H1 (cell line): ENCODE data around the gene IP6K1. TPM values are rescaled to one million over a fixed set of nuclear protein-coding genes. Genes with fewer than 3 reads are reported as not detected.

Experiments used
- CTCF ChIA-PET: fragments of 300-600 bp; sonication (Branson Sonifier 250); formaldehyde crosslinking; loops from one replicate; lab custom pipeline; 2021; ENCODE audit not compliant: partially characterized antibody; lab: Charles Lee
- POLR2A ChIA-PET: fragments of 300-600 bp; sonication (Branson Sonifier 250); formaldehyde crosslinking; loops from one replicate; lab custom pipeline; 2021; ENCODE audit warnings: inconsistent platforms; ENCODE audit not compliant: partially characterized antibody; lab: Charles Lee
- DNase-seq, 2 experiments: peaks; one replicate each; pipeline versions ENCODE4 v3.0.0 to v3.0.0-alpha.2; 2010 to 2022; ENCODE audit warnings: low spot score in 2 of 2, low read depth in 1 of 2, mixed read lengths in 1 of 2
- FAIRE-seq: peaks from 2 replicates; lab custom pipeline; 2011; peaks lifted over from hg19 to GRCh38; lab: Jason Lieb, UNC
- H2AFZ ChIP-seq: 2 replicates; pipeline ENCODE4 v1.8.1; 2012; ENCODE audit warnings: low read length, inconsistent platforms
- H2AK5ac ChIP-seq: 2 replicates; pipeline ENCODE4 v1.6.1; 2013; ENCODE audit warnings: low read depth, low read length
- H2BK120ac ChIP-seq: replicated peaks from 2 replicates; pipeline ENCODE3; 2013; ENCODE audit warnings: low read depth, low read length, inconsistent platforms
- H2BK12ac ChIP-seq: 2 replicates; pipeline ENCODE4 v1.6.1; 2013; ENCODE audit warnings: low read depth, low read length
- H2BK15ac ChIP-seq: 2 replicates; pipeline ENCODE4 v1.6.1; 2013; ENCODE audit warnings: low read length
- H2BK20ac ChIP-seq: 2 replicates; pipeline ENCODE4 v1.6.1; 2013; ENCODE audit warnings: low read length
- H2BK5ac ChIP-seq: 2 replicates; pipeline ENCODE4 v1.6.1; 2013; ENCODE audit warnings: low read depth, low read length
- H3K14ac ChIP-seq: 2 replicates; pipeline ENCODE4 v1.6.1; 2013; ENCODE audit warnings: inconsistent platforms; ENCODE audit not compliant: insufficient read length
- H3K18ac ChIP-seq: 2 replicates; pipeline ENCODE4 v1.6.1; 2013; ENCODE audit warnings: low read length; ENCODE audit errors: extremely low read depth
- H3K23ac ChIP-seq: 2 replicates; pipeline ENCODE4 v1.6.1; 2013; ENCODE audit warnings: inconsistent platforms; ENCODE audit not compliant: insufficient read length
- H3K23me2 ChIP-seq: 2 replicates; pipeline ENCODE4 v1.6.1; 2013; ENCODE audit warnings: low read depth, low read length
- H3K27ac ChIP-seq: 2 replicates; pipeline ENCODE4 v1.6.1; 2011; ENCODE audit warnings: low read depth, low read length, inconsistent platforms
- H3K27me3 ChIP-seq, 4 experiments: replicated peaks in 1 of 4; 1 replicate in 1 of 4; 2 replicates in 3 of 4; pipeline versions ENCODE4 v1.6.1 to v1.8.1; 2011 to 2013; ENCODE audit warnings: low read length in 3 of 4, mild to moderate bottlenecking in 3 of 4, inconsistent platforms in 2 of 4, mixed read lengths in 2 of 4, moderate library complexity in 1 of 4; ENCODE audit not compliant: control insufficient read depth in 3 of 4, insufficient read depth in 3 of 4; ENCODE audit errors: extremely low read depth in 1 of 4
- H3K36me3 ChIP-seq, 4 experiments: 2 replicates each; pipeline versions ENCODE4 v1.6.1 to v1.8.1; 2011 to 2013; ENCODE audit warnings: mild to moderate bottlenecking in 4 of 4, low read length in 3 of 4, moderate library complexity in 2 of 4, control low read depth in 1 of 4, inconsistent platforms in 1 of 4; ENCODE audit not compliant: insufficient read depth in 4 of 4, control insufficient read depth in 2 of 4
- H3K4ac ChIP-seq: replicated peaks from 2 replicates; pipeline ENCODE3; 2013; ENCODE audit warnings: low read length, low read depth, mixed read lengths, inconsistent platforms; ENCODE audit not compliant: insufficient read length
- H3K4me1 ChIP-seq, 4 experiments: replicated peaks in 1 of 4; 1 replicate in 1 of 4; 2 replicates in 3 of 4; pipeline versions ENCODE4 v1.6.1 to v1.8.1; 2011 to 2013; ENCODE audit warnings: low read length in 3 of 4, inconsistent platforms in 2 of 4, mixed read lengths in 1 of 4; ENCODE audit not compliant: insufficient read depth in 4 of 4, control insufficient read depth in 3 of 4
- H3K4me2 ChIP-seq, 2 experiments: 2 replicates each; pipeline versions ENCODE4 v1.6.1 to v1.8.1; 2011 to 2013; ENCODE audit warnings: low read depth in 2 of 2, low read length in 2 of 2, control low read depth in 1 of 2, inconsistent platforms in 1 of 2, mild to moderate bottlenecking in 1 of 2; ENCODE audit not compliant: insufficient read depth in 1 of 2
- H3K4me3 ChIP-seq, 4 experiments: fragments of 200-600, 300-600 bp in 1 of 4; sonication (generic), shearing (Covaris generic), sonication (Bioruptor Twin) in 1 of 4; 2 replicates each; pipeline versions ENCODE4 v1.5.1 to v1.8.1; 2011 to 2016; ENCODE audit warnings: low read length in 4 of 4, low read depth in 3 of 4, control low read depth in 2 of 4, inconsistent platforms in 2 of 4, mild to moderate bottlenecking in 2 of 4, mixed read lengths in 1 of 4, moderate library complexity in 1 of 4; ENCODE audit not compliant: insufficient read depth in 2 of 4; ENCODE audit errors: extremely low read depth in 1 of 4
- H3K56ac ChIP-seq: replicated peaks from 2 replicates; pipeline ENCODE3; 2013; ENCODE audit warnings: low read depth, mild to moderate bottlenecking, mixed read lengths, low read length, inconsistent platforms; ENCODE audit not compliant: insufficient read length
- H3K79me1 ChIP-seq: 2 replicates; pipeline ENCODE4 v1.6.1; 2013; ENCODE audit warnings: low read depth, low read length, control low read depth
- H3K79me2 ChIP-seq, 2 experiments: 2 replicates each; pipeline versions ENCODE4 v1.6.1 to v1.8.1; 2012 to 2013; ENCODE audit warnings: low read length in 2 of 2, mild to moderate bottlenecking in 2 of 2, inconsistent platforms in 1 of 2; ENCODE audit not compliant: insufficient read depth in 2 of 2, control insufficient read depth in 1 of 2
- H3K9ac ChIP-seq, 4 experiments: replicated peaks in 1 of 4; 1 replicate in 1 of 4; 2 replicates in 3 of 4; pipeline versions ENCODE4 v1.6.1 to v1.8.1; 2011 to 2013; ENCODE audit warnings: low read depth in 3 of 4, low read length in 3 of 4, control low read depth in 2 of 4, mild to moderate bottlenecking in 2 of 4, moderate library complexity in 2 of 4, inconsistent platforms in 1 of 4; ENCODE audit errors: extremely low read depth in 1 of 4
- H3K9me3 ChIP-seq, 2 experiments: 2 replicates each; pipeline versions ENCODE4 v1.6.1 to v1.8.1; 2012 to 2013; ENCODE audit warnings: mild to moderate bottlenecking in 2 of 2, moderate library complexity in 2 of 2, control low read depth in 1 of 2, inconsistent platforms in 1 of 2, low read depth in 1 of 2, low read length in 1 of 2, mixed read lengths in 1 of 2; ENCODE audit not compliant: insufficient read depth in 2 of 2
- H4K20me1 ChIP-seq, 2 experiments: replicated peaks in 1 of 2; 2 replicates each; pipeline versions ENCODE3 to v1.8.1; 2011 to 2013; ENCODE audit warnings: inconsistent platforms in 2 of 2, low read length in 2 of 2, mild to moderate bottlenecking in 1 of 2; ENCODE audit not compliant: insufficient read depth in 2 of 2, control insufficient read depth in 1 of 2
- H4K5ac ChIP-seq: 2 replicates; pipeline ENCODE4 v1.6.1; 2013; ENCODE audit warnings: low read length, low read depth, mixed read lengths, inconsistent platforms; ENCODE audit not compliant: insufficient read length
- H4K8ac ChIP-seq: 2 replicates; pipeline ENCODE4 v1.8.0; 2013; ENCODE audit warnings: mild to moderate bottlenecking, moderate library complexity, low read length, inconsistent platforms; ENCODE audit not compliant: insufficient read depth; ENCODE audit errors: extremely low read depth
- H4K91ac ChIP-seq: replicated peaks from 2 replicates; pipeline ENCODE3; 2013; ENCODE audit warnings: low read length, mixed read lengths, inconsistent platforms; ENCODE audit not compliant: insufficient read length
- BACH1 ChIP-seq: IDR thresholded peaks from 2 replicates; pipeline ENCODE4 v1.6.1; 2012; ENCODE audit warnings: low read length, improper control_type of control experiment
- CHD2 ChIP-seq: IDR thresholded peaks from 2 replicates; pipeline ENCODE4 v1.6.1; 2012; ENCODE audit warnings: low read length, improper control_type of control experiment
- CREB1 ChIP-seq: IDR thresholded peaks from 2 replicates; pipeline ENCODE4 v1.6.1; 2012; ENCODE audit warnings: inconsistent platforms
- HDAC2 ChIP-seq, 2 experiments: fragments of 300-600 bp in 1 of 2; sonication (generic) in 1 of 2; IDR thresholded peaks; 2 replicates each; pipeline ENCODE4 v1.6.1; 2011 to 2012; ENCODE audit warnings: low read depth in 2 of 2, low read length in 2 of 2, mild to moderate bottlenecking in 2 of 2, moderate library complexity in 2 of 2, borderline replicate concordance in 1 of 2, inconsistent platforms in 1 of 2
- KDM4A ChIP-seq: IDR thresholded peaks from one replicate; pipeline ENCODE4 v1.7.1; 2012; ENCODE audit warnings: low read depth, mild to moderate bottlenecking, moderate library complexity, low read length, inconsistent platforms; ENCODE audit not compliant: severe bottlenecking
- MAX ChIP-seq: IDR thresholded peaks from 2 replicates; pipeline ENCODE4 v1.6.1; 2012; ENCODE audit warnings: inconsistent platforms
- SAP30 ChIP-seq: fragments of 300-600 bp; sonication (generic); IDR thresholded peaks from 2 replicates; pipeline ENCODE4 v1.7.1; 2012; ENCODE audit warnings: low read length, moderate library complexity, mild to moderate bottlenecking, inconsistent platforms; ENCODE audit not compliant: insufficient read depth, insufficient replicate concordance
- SIN3A ChIP-seq, 2 experiments: IDR thresholded peaks in 1 of 2; conservative IDR thresholded peaks in 1 of 2; 2 replicates each; pipeline ENCODE4 v1.6.1; 2011 to 2012; ENCODE audit warnings: low read length in 2 of 2, improper control_type of control experiment in 1 of 2, low read depth in 1 of 2, mild to moderate bottlenecking in 1 of 2
- TAF1 ChIP-seq: IDR thresholded peaks from 2 replicates; pipeline ENCODE4 v1.6.1; 2011; ENCODE audit warnings: mild to moderate bottlenecking, low read depth, low read length
- TAF7 ChIP-seq: optimal IDR thresholded peaks from 2 replicates; pipeline ENCODE3; 2011; ENCODE audit warnings: low read depth, mild to moderate bottlenecking, inconsistent platforms, low read length, moderate library complexity, borderline replicate concordance
- YY1 ChIP-seq: IDR thresholded peaks from 2 replicates; pipeline ENCODE4 v1.6.1; 2011; ENCODE audit warnings: low read depth, mild to moderate bottlenecking, low read length
- WGBS, 2 experiments: shearing (Covaris generic) in 1 of 2; methylation state at CpG; one replicate each; pipeline versions ENCODE4 v1.1.6 to v1.1.7; 2013 to 2015; ENCODE audit warnings: low lambda C conversion rate in 2 of 2, mixed read lengths in 2 of 2, inconsistent platforms in 1 of 2, low coverage in 1 of 2, missing lambda C conversion rate in 1 of 2; ENCODE audit not compliant: insufficient replicate concordance in 2 of 2, insufficient coverage in 1 of 2, insufficient read length in 1 of 2; ENCODE audit errors: extremely low coverage in 1 of 2, missing lambda C conversion rate in 1 of 2; 5-methylcytosine and 5-hydroxymethylcytosine counted together
- polyA plus RNA-seq, 7 experiments: library from polyadenylated mRNA; depleted of rRNA in 3 of 7; stranded (reverse) in 5 of 7; unstranded in 2 of 7; fragments of >200 nt in 5 of 7; fragments of 200-250 nt in 2 of 7; gene quantifications; 1 replicate in 5 of 7; 2 replicates in 1 of 7; 4 replicates in 1 of 7; pipeline versions ENCODE4 v1.2.1 to v1.2.3, GENCODE V29; 2011 to 2013; ENCODE audit warnings: missing spikeins in 2 of 7, mixed read lengths in 2 of 7
- total RNA-seq: library from RNA; stranded (reverse); fragmentation: NEBNext Ultra II Directional; extraction: Animal tissue kit (Norgen Biotek cat#: 25700); gene quantifications from 2 replicates; pipeline ENCODE4 v1.2.1, GENCODE V29; 2021

IP6K1 gene
- total and polyA plus RNA-seq, 2 of the 8 experiments (the other 6 are each of a cell fraction or from before 2014, with no cell fraction given), result 31.5 to 35.2 TPM

GRCh38 chr3:49674497-49674983 is 111.8 kb downstream of the IP6K1 start:
- H3K79me2 ChIP-seq, result peaks cover 0 to 17% of the 10 kb centered on the region in 2 experiments; a peak in 1 of 4 replicates
- H3K79me1 ChIP-seq, result peaks cover 8% of the 10 kb centered on the region; the same call in 1 of the 2 replicates
- peak overlapping the region; percentile 22 for H4K5ac ChIP-seq
- no peaks in the 10 kb centered on the region for H3K9me3 ChIP-seq
- peak overlapping the region; percentile 42 for H3K18ac ChIP-seq
- H4K8ac ChIP-seq, result peak overlapping the region; percentile 84
- H2BK20ac ChIP-seq, result no peak overlapping the region
- peaks cover 0 to 15% of the 10 kb centered on the region in 2 experiments for H4K20me1 ChIP-seq
- 3% methylated on average over 20 of the region's 34 CpGs; no CpG with 5 or more reads in 1 of the 2 experiments for WGBS, 2 experiments
- DNase-seq (no peak), FAIRE-seq (no peak)
- no peak overlapping the region for H2AK5ac ChIP-seq
- H3K14ac ChIP-seq, result no peak overlapping the region
- H2BK15ac ChIP-seq, result no peak overlapping the region; the same call in 1 of the 2 replicates
- ChIA-PET CTCF (interaction anchor here (1.5 to 3.2 kb wide), 2 partner anchors 110 to 135 kb away, joined by 4 to 17 read pairs; no protein-coding TSS in a partner anchor), POLR2A (interaction anchor here (0.6 to 1.5 kb wide), 5 partner anchors 27 to 665 kb away, joined by 3 to 4 read pairs (median 3); partner anchors contain the start of gene RHOA)
- H3K56ac ChIP-seq, result peak overlapping the region; percentile 48
- TF ChIP-seq SAP30, result peak; percentile 34
- no peak for TF ChIP-seq TAF7
- TF ChIP-seq MAX, result peak; percentile 29; the same call in 1 of the 2 replicates
- TF ChIP-seq CREB1, result 0 out of 2 replicates have a peak, but pooled peaks have one; percentile 0
- no peak for TF ChIP-seq CHD2
- TF ChIP-seq KDM4A, result peak; percentile 13
- no peak for TF ChIP-seq TAF1
- no peak; the same call in 1 of the 2 replicates for TF ChIP-seq BACH1
- TF ChIP-seq YY1, result peak; percentile 53; the same call in 1 of the 2 replicates
- TF ChIP-seq SIN3A (conservative IDR thresholded peaks at IDR 0.05 in 1 of 2, IDR thresholded peaks at IDR 0.05 in 1 of 2; ENCODE audit: low read depth in 1 of 2, low read length in 2 of 2), result 0 out of 4 replicates have a peak, but pooled peaks of 1 of the 2 experiments have one; percentile 43
- 0 out of 4 replicates have a peak, but pooled peaks of 1 of the 2 experiments have one; percentile 62 for TF ChIP-seq HDAC2 (IDR thresholded peaks at IDR 0.05; ENCODE audit: borderline replicate concordance in 1 of 2, low read depth in 2 of 2, low read length in 2 of 2)
- peak overlapping the region; percentile 68; the same call in 1 of the 2 replicates for H3K27ac ChIP-seq
- H2AFZ ChIP-seq, result no peak overlapping the region
- peak overlapping the region; percentile 67 for H4K91ac ChIP-seq
- H3K4ac ChIP-seq, result peak overlapping the region; percentile 58
- peaks cover 0 to 8% (median 5%) of the 10 kb centered on the region in 4 experiments; a peak in 4 of 7 replicates for H3K4me1 ChIP-seq
- peaks cover 13% of the 10 kb centered on the region; the same call in 1 of the 2 replicates for H3K23me2 ChIP-seq
- peak overlapping the region; percentile 32; the same call in 1 of the 2 replicates for H2BK5ac ChIP-seq
- no peak overlapping the region for H3K23ac ChIP-seq
- H3K36me3 ChIP-seq, result peaks cover 23 to 38% (median 32%) of the 10 kb centered on the region in 4 experiments; a peak in 7 of 8 replicates
- no peaks in the 10 kb centered on the region; a peak in 1 of 7 replicates for H3K27me3 ChIP-seq
- no peak overlapping the region; the same call in 1 of the 2 replicates for H2BK12ac ChIP-seq
- H3K9ac ChIP-seq, result peak overlapping the region; percentile 45 to 86 (median 70); a peak in 6 of 7 replicates
- peak overlapping the region; percentile 78 to 98 for H3K4me2 ChIP-seq
- peak overlapping the region; percentile 84 to 91 (median 86) for H3K4me3 ChIP-seq
- no peak overlapping the region for H2BK120ac ChIP-seq
